Measurements from ENCODE around the gene RAB7A.

DNA sequence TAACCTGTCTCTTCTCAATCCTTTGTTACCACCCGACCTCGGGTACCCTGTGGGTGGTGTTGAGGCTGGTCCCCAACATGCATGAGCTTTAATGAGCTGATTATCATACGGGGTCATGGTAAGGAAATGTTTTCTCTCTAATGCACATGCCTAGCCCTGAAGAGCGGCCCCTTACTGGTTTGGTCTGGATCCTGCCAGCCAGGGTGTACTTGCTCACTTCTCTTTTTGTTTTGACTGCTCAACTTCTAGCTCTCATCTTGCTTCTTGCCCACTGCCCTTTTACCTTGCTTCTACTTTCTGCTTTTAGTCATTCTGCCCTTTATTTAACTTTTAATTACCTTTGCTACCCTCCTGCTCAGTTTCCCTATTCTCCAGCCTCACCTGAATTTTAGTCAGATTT, 109.1 kb downstream of the RAB7A start:
- TF ChIP-seq POLR2A (IDR thresholded peaks at IDR 0.05; ENCODE audit: low read depth, low read length) (no peak), POLR2AphosphoS5 (IDR thresholded peaks at IDR 0.05; ENCODE audit: low read depth, low read length) (no peak), TAF1 (IDR thresholded peaks at IDR 0.05; ENCODE audit: borderline replicate concordance, low read depth, low read length) (no peak)

Measured in GM12892 (cell line).